Activated T-cell treated with anti-CD3 and anti-CD28 coated beads, Interleukin-2, amount 50 U/mL, for 24 hours (primary cell): ENCODE measurements around the gene ANKZF1.
A peak's percentile ranks its signal among the peaks of the same experiment; 100 is the strongest.

Experiments
- DNase-seq: peaks from one replicate; pipeline ENCODE4 v3.0.0-alpha.2; 2020
- H3K27ac Mint-ChIP-seq: 2 replicates; pipeline ENCODE4 v1.8.0; 2020; ENCODE audit warnings: mild to moderate bottlenecking, mixed read lengths
- H3K27me3 Mint-ChIP-seq: 2 replicates; pipeline ENCODE4 v1.8.0; 2020; ENCODE audit warnings: mixed read lengths
- H3K36me3 Mint-ChIP-seq: 2 replicates; pipeline ENCODE4 v1.8.0; 2020; ENCODE audit warnings: low read depth, mixed read lengths
- H3K4me1 Mint-ChIP-seq: 2 replicates; pipeline ENCODE4 v1.8.0; 2020; ENCODE audit warnings: low read depth, mixed read lengths
- H3K4me3 Mint-ChIP-seq: 2 replicates; pipeline ENCODE4 v1.8.0; 2020; ENCODE audit warnings: mild to moderate bottlenecking, moderate library complexity, mixed read lengths
- H3K9me3 Mint-ChIP-seq: 2 replicates; pipeline ENCODE4 v1.8.0; 2020; ENCODE audit warnings: mixed read lengths

Gene ANKZF1

GRCh38 chr2:219214786-219215185 is 14.8 kb upstream of the ANKZF1 start:
- no peaks in the 10 kb centered on the region for H3K9me3 Mint-ChIP-seq
- H3K36me3 Mint-ChIP-seq: peaks cover 81% of the 10 kb centered on the region
- no peak overlapping the region for H3K4me3 Mint-ChIP-seq
- no peaks in the 10 kb centered on the region for H3K27me3 Mint-ChIP-seq
- no peak overlapping the region for H3K27ac Mint-ChIP-seq
- DNase-seq: no peak
- H3K4me1 Mint-ChIP-seq: peaks cover 47% of the 10 kb centered on the region

GRCh38 chr2:219215871-219216534 is 13.6 kb upstream of the ANKZF1 start:
- Mint-ChIP-seq H3K4me3 (no peak overlapping the region), H3K27ac (no peak overlapping the region)

GRCh38 chr2:219216535-219216915 is 13.1 kb upstream of the ANKZF1 start:
- H3K27me3 Mint-ChIP-seq: no peaks in the 10 kb centered on the region
- H3K4me1 Mint-ChIP-seq: peaks cover 35% of the 10 kb centered on the region
- peak overlapping the region; percentile 63 for H3K27ac Mint-ChIP-seq
- no peaks in the 10 kb centered on the region for H3K9me3 Mint-ChIP-seq
- no peak overlapping the region for H3K4me3 Mint-ChIP-seq
- peaks cover 81% of the 10 kb centered on the region for H3K36me3 Mint-ChIP-seq
- no peak for DNase-seq

More at GRCh38 chr2:219215871-219216534, 13.6 kb upstream of the ANKZF1 start:
- peaks cover 40% of the 10 kb centered on the region for H3K4me1 Mint-ChIP-seq
- H3K9me3 Mint-ChIP-seq: no peaks in the 10 kb centered on the region
- no peak for DNase-seq
- H3K27me3 Mint-ChIP-seq: no peaks in the 10 kb centered on the region
- H3K36me3 Mint-ChIP-seq: peaks cover 81% of the 10 kb centered on the region

GRCh38 chr2:219218217-219218731 is 11.3 kb upstream of the ANKZF1 start:
- Mint-ChIP-seq H3K36me3 (peaks cover 83% of the 10 kb centered on the region), H3K4me3 (peak overlapping the region; percentile 83), H3K4me1 (peaks cover 31% of the 10 kb centered on the region), H3K27ac (peak overlapping the region; percentile 91), H3K27me3 (no peaks in the 10 kb centered on the region), H3K9me3 (no peaks in the 10 kb centered on the region)
- DNase-seq: no peak

GRCh38 chr2:219218732-219219701 is 10.6 kb upstream of the ANKZF1 start, which contains the start of gene ABCB6:
Gene ABCB6 (minus strand): TSS chr2:219218958. CDS start chr2:219218673, 285 bp downstream.
- DNase-seq: peak; percentile 91
- Mint-ChIP-seq H3K9me3 (no peaks in the 10 kb centered on the region), H3K4me1 (peaks cover 31% of the 10 kb centered on the region), H3K4me3 (peak within 1 kb of the TSS; percentile 83), H3K27me3 (no peaks in the 10 kb centered on the region), H3K36me3 (peaks cover 83% of the 10 kb centered on the region), H3K27ac (peak within 1 kb of the TSS; percentile 91)

GRCh38 chr2:219219784-219220532 is 9.6 kb upstream of the ANKZF1 start:
- H3K4me1 Mint-ChIP-seq: peaks cover 31% of the 10 kb centered on the region
- no peaks in the 10 kb centered on the region for H3K9me3 Mint-ChIP-seq
- DNase-seq: no peak
- H3K27me3 Mint-ChIP-seq: no peaks in the 10 kb centered on the region
- no peak overlapping the region for H3K4me3 Mint-ChIP-seq
- H3K27ac Mint-ChIP-seq: peak overlapping the region; percentile 90
- H3K36me3 Mint-ChIP-seq: peaks cover 83% of the 10 kb centered on the region

- DNase-seq: no peak
- Mint-ChIP-seq H3K27me3 (no peaks in the 10 kb centered on the region), H3K4me1 (peaks cover 31% of the 10 kb centered on the region), H3K27ac (no peak overlapping the region), H3K9me3 (no peaks in the 10 kb centered on the region), H3K4me3 (no peak overlapping the region), H3K36me3 (peaks cover 83% of the 10 kb centered on the region)
Measured at GRCh38 chr2:219220652-219221402, 8.8 kb upstream of the ANKZF1 start.

GRCh38 chr2:219221957-219222518 is 7.6 kb upstream of the ANKZF1 start:
- no peaks in the 10 kb centered on the region for H3K9me3 Mint-ChIP-seq
- no peak overlapping the region for H3K4me3 Mint-ChIP-seq
- no peak for DNase-seq
- H3K36me3 Mint-ChIP-seq: peaks cover 80% of the 10 kb centered on the region
- peak overlapping the region; percentile 18 for H3K27ac Mint-ChIP-seq
- H3K27me3 Mint-ChIP-seq: no peaks in the 10 kb centered on the region
- H3K4me1 Mint-ChIP-seq: peaks cover 24% of the 10 kb centered on the region

GRCh38 chr2:219223831-219224610 is 5.6 kb upstream of the ANKZF1 start:
- no peaks in the 10 kb centered on the region for H3K27me3 Mint-ChIP-seq
- peaks cover 31% of the 10 kb centered on the region for H3K4me1 Mint-ChIP-seq
- H3K4me3 Mint-ChIP-seq: no peak overlapping the region
- H3K27ac Mint-ChIP-seq: no peak overlapping the region
- no peak for DNase-seq
- peaks cover 90% of the 10 kb centered on the region for H3K36me3 Mint-ChIP-seq
- no peaks in the 10 kb centered on the region for H3K9me3 Mint-ChIP-seq

- H3K4me1 Mint-ChIP-seq: peaks cover 25% of the 10 kb centered on the region
- H3K36me3 Mint-ChIP-seq: peaks cover 86% of the 10 kb centered on the region
- no peak for DNase-seq
- H3K4me3 Mint-ChIP-seq: no peak overlapping the region
- H3K27ac Mint-ChIP-seq: peak overlapping the region; percentile 23
- no peaks in the 10 kb centered on the region for H3K27me3 Mint-ChIP-seq
- no peaks in the 10 kb centered on the region for H3K9me3 Mint-ChIP-seq
Measured at GRCh38 chr2:219225350-219225749, 4.3 kb upstream of the ANKZF1 start.

GRCh38 chr2:219228041-219228910 is 1.3 kb upstream of the ANKZF1 start:
- Mint-ChIP-seq H3K27me3 (no peaks in the 10 kb centered on the region), H3K36me3 (peaks cover 84% of the 10 kb centered on the region)

GRCh38 chr2:219228911-219229304 is 698 bp upstream of the ANKZF1 start:
- Mint-ChIP-seq H3K27ac (peak overlapping the region; percentile 81), H3K4me1 (peaks cover 53% of the 10 kb centered on the region), H3K36me3 (peaks cover 84% of the 10 kb centered on the region), H3K4me3 (peak overlapping the region; percentile 98), H3K27me3 (no peaks in the 10 kb centered on the region), H3K9me3 (no peaks in the 10 kb centered on the region)
- peak; percentile 45 for DNase-seq

More at GRCh38 chr2:219228041-219228910, 1.3 kb upstream of the ANKZF1 start:
- Mint-ChIP-seq H3K4me1 (peaks cover 48% of the 10 kb centered on the region), H3K27ac (peak overlapping the region; percentile 81), H3K9me3 (no peaks in the 10 kb centered on the region), H3K4me3 (peak overlapping the region; percentile 98)
- no peak for DNase-seq
